Activated naive CD4-positive, alpha-beta T cell treated with anti-CD3 and anti-CD28 coated beads, Interleukin-2, amount 50 U/mL, for 72 hours (primary cell): ENCODE measurements around the gene GSTK1. TPM values are rescaled to one million over a fixed set of nuclear protein-coding genes. Genes with fewer than 3 reads are reported as not detected.
"Not testable (repeated sequence)": the region's sequence is repeated elsewhere in the genome, so short reads cannot be mapped to it uniquely, and the experiment has no call there.

Experiments
- ATAC-seq, 2 donors: fragments of 150-1000 bp; cut with Tn5 transposase; 2 replicates each; pipeline ENCODE4 v1.10.0; 2021; ENCODE audit warnings: mild to moderate bottlenecking in 2 of 2, moderate library complexity in 2 of 2
- DNase-seq, 2 donors: peaks; one replicate each; pipeline ENCODE4 v3.0.0; 2021 to 2022; ENCODE audit warnings: low spot score in 2 of 2
- H3K27ac Mint-ChIP-seq, 2 donors: one replicate each; pipeline ENCODE4 v1.8.0; 2022; ENCODE audit warnings: mild to moderate bottlenecking in 2 of 2, mixed read lengths in 2 of 2
- H3K36me3 Mint-ChIP-seq, 2 donors: one replicate each; pipeline ENCODE4 v1.8.0; 2022; ENCODE audit warnings: mixed read lengths in 2 of 2
- H3K9me3 Mint-ChIP-seq, 2 donors: one replicate each; pipeline ENCODE4 v1.8.0; 2022; ENCODE audit warnings: mixed read lengths in 2 of 2
- total RNA-seq, 2 donors: library from RNA; stranded (reverse); gene quantifications; one replicate each; pipeline ENCODE4 v1.2.3, GENCODE V29; 2022

GSTK1 gene
- total RNA-seq, 2 donors from 2014 or later: 140 to 238 TPM

GRCh38 chr7:143252006-143252405 lies 11.2 kb upstream of the GSTK1 start:
- ATAC-seq (peak; percentile 46 to 66), DNase-seq (no peak)
- Mint-ChIP-seq H3K27ac (peak overlapping the region; percentile 2 to 31), H3K9me3 (peaks cover 4 to 31% of the 10 kb centered on the region in 2 donors), H3K36me3 (peaks cover 25 to 48% of the 10 kb centered on the region in 2 donors)

GRCh38 chr7:143255564-143255963 lies 7.7 kb upstream of the GSTK1 start:
- Mint-ChIP-seq H3K27ac (peak overlapping the region in 1 of 2 donors; percentile 16), H3K36me3 (peaks cover 19 to 37% of the 10 kb centered on the region in 2 donors), H3K9me3 (peaks cover 4 to 24% of the 10 kb centered on the region in 2 donors)
- ATAC-seq: no peak
- DNase-seq: no peak

GRCh38 chr7:143256325-143256724 lies 6.9 kb upstream of the GSTK1 start:
- DNase-seq (no peak), ATAC-seq (peak in 1 of 2 donors; percentile 36)
- Mint-ChIP-seq H3K9me3 (peaks cover 4 to 24% of the 10 kb centered on the region in 2 donors), H3K27ac (no peak overlapping the region), H3K36me3 (peaks cover 19 to 37% of the 10 kb centered on the region in 2 donors)

- ATAC-seq (peak in 1 of 2 donors; percentile 15), DNase-seq (no peak)
- H3K36me3 Mint-ChIP-seq: peaks cover 19 to 34% of the 10 kb centered on the region in 2 donors
- peaks cover 4 to 29% of the 10 kb centered on the region in 2 donors for H3K9me3 Mint-ChIP-seq
- no peak overlapping the region for H3K27ac Mint-ChIP-seq
Observed at GRCh38 chr7:143256932-143257331, 6.3 kb upstream of the GSTK1 start.

- ATAC-seq (no peak), DNase-seq (no peak)
- peaks cover 15 to 32% of the 10 kb centered on the region in 2 donors for H3K36me3 Mint-ChIP-seq
- H3K27ac Mint-ChIP-seq: no peak overlapping the region
- peaks cover 2 to 28% of the 10 kb centered on the region in 2 donors for H3K9me3 Mint-ChIP-seq
Observed at GRCh38 chr7:143257501-143257900, 5.7 kb upstream of the GSTK1 start.

- peak overlapping the region; percentile 79 to 90 for H3K27ac Mint-ChIP-seq
- ATAC-seq: peak in 1 of 2 donors; percentile 28
- DNase-seq: no peak
- peaks cover 12 to 25% of the 10 kb centered on the region in 2 donors for H3K36me3 Mint-ChIP-seq
- H3K9me3 Mint-ChIP-seq: peaks cover 0 to 20% of the 10 kb centered on the region in 2 donors
Observed at GRCh38 chr7:143258831-143259230, 4.4 kb upstream of the GSTK1 start.

- DNase-seq (no peak), ATAC-seq (no peak)
- H3K9me3 Mint-ChIP-seq: peaks cover 0 to 13% of the 10 kb centered on the region in 2 donors
- peak overlapping the region; percentile 79 to 90 for H3K27ac Mint-ChIP-seq
- H3K36me3 Mint-ChIP-seq: peaks cover 16 to 27% of the 10 kb centered on the region in 2 donors
Observed at GRCh38 chr7:143259765-143260164, 3.5 kb upstream of the GSTK1 start.

- DNase-seq (no peak), ATAC-seq (no peak)
- Mint-ChIP-seq H3K27ac (peak overlapping the region; percentile 69 to 100), H3K36me3 (peaks cover 24 to 35% of the 10 kb centered on the region in 2 donors), H3K9me3 (peaks cover 0 to 8% of the 10 kb centered on the region in 2 donors)
Observed at GRCh38 chr7:143261901-143262300, 1.3 kb upstream of the GSTK1 start.

GRCh38 chr7:143264196-143264568 lies 941 bp downstream of the GSTK1 start:
- not testable (repeated sequence) for H3K9me3 Mint-ChIP-seq, DNase-seq, ATAC-seq
- Mint-ChIP-seq H3K27ac (peak overlapping the region; percentile 99 to 100), H3K36me3 (peaks cover 31 to 42% of the 10 kb centered on the region in 2 donors)

GRCh38 chr7:143265017-143265693 lies 1.9 kb downstream of the GSTK1 start:
- Mint-ChIP-seq H3K27ac (peak overlapping the region; percentile 99 to 100), H3K9me3 (peaks cover 0 to 8% of the 10 kb centered on the region in 2 donors), H3K36me3 (peaks cover 36 to 51% of the 10 kb centered on the region in 2 donors)
- DNase-seq: no peak
- ATAC-seq: no peak

GRCh38 chr7:143269251-143269650 lies 6.0 kb downstream of the GSTK1 start:
- Mint-ChIP-seq H3K9me3 (no peaks in the 10 kb centered on the region), H3K36me3 (peaks cover 25 to 35% of the 10 kb centered on the region in 2 donors), H3K27ac (no peak overlapping the region)
- ATAC-seq (no peak), DNase-seq (no peak)

- Mint-ChIP-seq H3K36me3 (peaks cover 14 to 21% of the 10 kb centered on the region in 2 donors), H3K9me3 (no peaks in the 10 kb centered on the region), H3K27ac (peak overlapping the region in 1 of 2 donors; percentile 68)
- peak in 1 of 2 donors; percentile 81 for ATAC-seq
- no peak for DNase-seq
Observed at GRCh38 chr7:143271240-143271639, 8.0 kb downstream of the GSTK1 start.

GRCh38 chr7:143272871-143273270 lies 9.6 kb downstream of the GSTK1 start:
- DNase-seq: no peak
- no peak for ATAC-seq
- H3K27ac Mint-ChIP-seq: no peak overlapping the region
- no peaks in the 10 kb centered on the region for H3K9me3 Mint-ChIP-seq
- peaks cover 5 to 17% of the 10 kb centered on the region in 2 donors for H3K36me3 Mint-ChIP-seq

- Mint-ChIP-seq H3K27ac (peak overlapping the region; percentile 90 to 95), H3K9me3 (no peaks in the 10 kb centered on the region), H3K36me3 (no peaks in the 10 kb centered on the region)
- ATAC-seq: peak; percentile 69 to 80
- DNase-seq: no peak
Observed at GRCh38 chr7:143279186-143280098, 16.2 kb downstream of the GSTK1 start.

GRCh38 chr7:143280160-143280559 lies 16.9 kb downstream of the GSTK1 start:
- ATAC-seq: peak; percentile 29 to 44
- no peak for DNase-seq
- H3K27ac Mint-ChIP-seq: peak overlapping the region; percentile 90 to 95
- H3K9me3 Mint-ChIP-seq: no peaks in the 10 kb centered on the region
- H3K36me3 Mint-ChIP-seq: no peaks in the 10 kb centered on the region

GRCh38 chr7:143280566-143280965 lies 17.3 kb downstream of the GSTK1 start:
- DNase-seq: no peak
- H3K27ac Mint-ChIP-seq: peak overlapping the region; percentile 23 to 90
- no peaks in the 10 kb centered on the region for H3K36me3 Mint-ChIP-seq
- no peak for ATAC-seq
- no peaks in the 10 kb centered on the region for H3K9me3 Mint-ChIP-seq

- H3K36me3 Mint-ChIP-seq: no peaks in the 10 kb centered on the region
- no peaks in the 10 kb centered on the region for H3K9me3 Mint-ChIP-seq
- DNase-seq: no peak
- H3K27ac Mint-ChIP-seq: no peak overlapping the region
- no peak for ATAC-seq
Observed at GRCh38 chr7:143281529-143281928, 18.3 kb downstream of the GSTK1 start.
